A172 (cell line): ENCODE measurements around the gene POLRMT. TPM values are rescaled to one million over a fixed set of nuclear protein-coding genes. Genes with fewer than 3 reads are reported as not detected.
"Not testable (repeated sequence)": the region's sequence is repeated elsewhere in the genome, so short reads cannot be mapped to it uniquely, and the experiment has no call there.

Experiments
- DNase-seq: peaks from one replicate; pipeline ENCODE4 v3.0.0-alpha.2; 2015; ENCODE audit warnings: low spot score
- total RNA-seq: library from RNA; depleted of rRNA; stranded (reverse); fragments of >200 nt; shearing (Covaris generic); gene quantifications from 2 replicates; pipeline ENCODE4 v1.2.3, GENCODE V29; 2014

Gene POLRMT
- total RNA-seq, 1 experiment from 2014 or later = 58.4 TPM

DNA sequence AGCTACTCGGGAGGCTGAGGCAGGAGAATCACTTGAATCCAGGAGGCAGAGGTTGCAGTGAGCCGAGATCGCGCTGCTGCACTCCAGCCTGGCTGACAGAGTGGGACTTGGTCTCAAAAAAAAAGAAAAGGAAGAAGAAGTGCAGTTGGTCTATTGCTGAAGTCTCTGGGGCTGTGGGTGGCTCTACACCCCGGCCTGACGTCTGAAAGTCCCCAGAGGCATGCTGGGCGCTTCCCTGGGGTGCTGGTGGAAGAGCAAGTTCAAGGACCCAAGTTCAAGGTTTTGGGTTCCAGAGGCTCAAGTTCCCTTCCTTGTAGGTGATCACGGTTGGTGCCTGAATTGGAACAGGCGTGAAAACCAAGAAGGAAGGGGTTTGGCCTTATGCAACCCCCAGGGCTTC is 39.8 kb downstream of the POLRMT start:
- no peak for DNase-seq

DNA sequence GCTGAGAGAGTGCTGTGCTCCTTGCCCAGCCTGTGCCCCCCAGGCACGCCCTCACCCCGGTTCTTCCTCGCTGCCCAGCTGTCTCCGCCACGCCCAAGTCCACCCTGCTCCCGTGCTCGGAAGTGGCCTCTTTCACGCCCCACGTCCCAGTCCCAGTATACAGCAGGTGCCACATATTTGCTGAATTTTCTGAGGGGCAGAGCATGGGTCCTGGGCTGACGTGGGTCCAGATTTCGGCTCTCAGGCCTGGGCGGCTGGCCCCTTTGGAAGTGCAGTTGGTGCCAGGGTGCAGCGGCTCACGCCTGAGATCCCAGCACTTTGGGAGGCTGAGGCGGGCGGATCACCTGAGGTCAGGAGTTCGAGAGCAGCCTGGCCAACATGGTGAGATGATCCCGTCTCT is 40.3 kb downstream of the POLRMT start:
- DNase-seq = no peak

- DNase-seq = no peak
These were observed 41.2 kb downstream of the POLRMT start for GRCh38 chr19:592101-592500.

- DNase-seq = no peak
These were observed 42.0 kb downstream of the POLRMT start for GRCh38 chr19:591099-591958.

GRCh38 chr19:590750-591098 is 42.6 kb downstream of the POLRMT start:
- no peak for DNase-seq

GRCh38 chr19:590396-590745 is 43.0 kb downstream of the POLRMT start:
- DNase-seq = no peak

- no peak for DNase-seq
These were observed 43.5 kb downstream of the POLRMT start, which contains the start of gene HCN2 for GRCh38 chr19:589693-590395. Gene HCN2 (plus strand): TSS chr19:589881. CDS start chr19:589946, 65 bp downstream.

- no peak for DNase-seq
These were observed 44.3 kb downstream of the POLRMT start for GRCh38 chr19:588741-589692.

DNA sequence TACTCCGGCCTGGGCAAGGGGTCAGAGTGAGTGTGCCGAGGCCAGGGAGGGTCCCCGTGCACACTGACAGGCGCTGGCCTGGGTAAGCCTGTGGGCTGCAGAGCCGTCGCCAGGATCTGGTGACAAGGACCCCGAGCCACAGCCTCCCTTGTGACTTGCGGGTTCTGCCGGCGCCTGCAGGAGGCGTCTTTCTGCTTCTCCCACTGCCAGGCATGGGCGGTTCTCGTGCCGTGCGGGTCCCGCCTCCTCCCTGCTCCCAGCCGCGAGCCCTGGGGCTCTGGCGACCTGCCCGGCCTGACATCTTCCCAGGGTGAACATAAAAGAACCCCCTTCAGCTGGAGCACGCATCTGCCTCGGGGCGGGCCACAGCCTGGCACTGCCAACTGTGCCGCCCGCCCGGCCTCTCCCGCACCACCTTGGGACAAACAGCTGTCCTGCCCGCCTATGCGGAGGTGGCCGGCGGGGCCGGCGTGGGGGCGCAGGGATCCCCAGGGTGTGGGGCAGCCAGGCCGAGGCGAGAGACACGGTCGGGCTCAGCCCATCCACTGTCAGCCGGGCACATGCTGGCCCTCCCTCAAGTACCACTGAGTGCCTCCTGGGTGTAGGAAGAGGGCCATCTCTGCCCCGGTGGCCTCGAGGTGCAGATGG is 45.1 kb downstream of the POLRMT start:
- peak; percentile 88 for DNase-seq

DNA sequence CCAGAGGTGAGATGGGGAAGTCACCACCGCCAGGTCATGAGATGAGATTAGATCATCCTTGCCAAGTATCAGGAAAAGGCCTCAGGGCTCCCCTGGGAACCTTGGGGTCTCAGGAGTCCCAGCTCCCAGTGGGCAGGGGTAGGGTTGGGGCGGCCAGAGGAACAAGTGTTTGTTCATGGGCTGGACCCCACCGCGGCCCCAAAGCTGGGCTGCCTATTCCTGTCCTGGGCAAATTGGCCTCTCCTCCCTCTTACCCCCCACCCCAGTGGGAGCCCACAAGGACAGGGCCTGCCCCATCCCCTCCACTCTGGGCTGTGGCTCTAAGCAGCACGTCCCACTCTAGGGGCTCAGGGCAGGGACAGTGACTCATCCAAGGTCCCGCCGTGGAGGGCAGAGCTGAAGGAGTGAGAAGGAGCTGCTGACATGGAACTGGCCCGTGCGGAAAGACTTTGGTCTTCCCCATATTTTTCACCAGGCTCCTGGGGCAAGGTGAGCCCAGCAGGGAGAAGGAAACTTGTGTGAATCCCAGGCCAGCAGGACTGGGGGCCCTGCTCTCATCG is 47.7 kb downstream of the POLRMT start:
- no peak for DNase-seq

DNA sequence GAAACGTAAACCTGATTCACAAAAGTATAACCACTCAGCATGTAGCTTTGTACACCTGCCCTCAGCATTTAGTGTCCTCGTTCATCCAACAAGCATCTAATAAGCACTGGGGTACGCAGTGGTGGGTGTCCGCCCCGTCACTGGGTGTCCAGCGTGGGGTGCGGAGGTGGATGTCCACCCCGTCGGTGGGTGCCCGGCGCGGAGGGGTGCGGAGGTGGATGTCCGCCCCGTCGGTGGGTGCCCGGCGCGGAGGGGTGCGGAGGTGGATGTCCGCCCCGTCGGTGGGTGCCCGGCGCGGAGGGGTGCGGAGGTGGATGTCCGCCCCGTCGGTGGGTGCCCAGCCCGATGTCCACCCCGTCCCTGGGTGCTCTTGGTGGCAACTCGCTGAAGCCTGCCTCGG is 48.2 kb downstream of the POLRMT start:
- DNase-seq = not testable (repeated sequence)

DNA sequence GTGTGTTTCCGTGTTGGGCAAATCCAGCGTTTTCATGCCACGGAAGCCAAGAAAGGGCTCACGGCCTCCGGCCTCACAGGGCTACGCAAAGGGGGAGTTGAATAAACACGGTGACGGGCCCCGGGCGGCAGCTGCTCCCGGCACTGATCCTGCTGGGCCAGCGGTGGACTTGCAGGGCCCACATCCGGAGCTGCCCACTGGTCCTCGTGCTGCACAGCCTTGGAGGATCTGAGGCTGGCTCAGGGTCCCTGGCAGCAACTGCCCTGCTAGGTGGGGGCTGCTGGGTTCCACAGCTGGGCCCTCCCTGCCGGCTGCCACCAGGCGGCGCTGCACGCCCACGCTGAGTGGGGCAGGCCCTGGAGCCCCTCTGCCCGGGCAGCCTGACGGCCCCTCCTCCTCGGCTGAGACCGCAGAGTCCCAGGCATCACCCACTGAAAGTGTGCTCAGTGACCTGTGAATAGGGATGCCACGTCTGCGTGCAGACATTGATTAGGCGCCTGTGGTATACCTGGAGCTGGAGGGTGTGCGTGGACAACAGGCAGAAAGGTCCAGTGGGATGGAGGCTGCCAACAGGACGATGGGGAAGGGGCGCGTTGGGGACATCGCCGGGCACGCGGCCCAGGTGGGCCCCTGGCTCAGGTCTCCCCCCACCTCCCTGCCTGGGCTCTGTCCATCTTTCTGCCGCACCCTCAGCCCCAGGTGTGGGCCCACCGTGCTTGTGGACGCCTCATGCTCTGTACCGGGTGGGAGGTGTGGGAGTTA is 48.9 kb downstream of the POLRMT start:
- DNase-seq = no peak

DNA sequence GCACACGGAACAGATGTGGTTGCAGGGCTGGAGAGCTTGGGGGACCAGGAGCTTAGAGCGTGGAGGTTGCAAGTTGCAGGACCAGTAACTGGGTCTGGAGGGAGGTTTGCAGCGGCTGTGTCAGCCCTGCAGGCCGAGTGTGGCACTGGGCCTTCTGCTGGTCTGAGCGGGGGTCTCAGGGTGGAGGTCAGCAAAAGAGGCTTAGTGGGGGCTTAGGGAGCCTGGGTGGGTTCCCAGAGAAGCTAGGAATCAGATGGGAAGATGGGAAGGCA is 49.4 kb downstream of the POLRMT start:
- DNase-seq = no peak

GRCh38 chr19:583198-583967 is 50.0 kb downstream of the POLRMT start:
- no peak for DNase-seq

DNA sequence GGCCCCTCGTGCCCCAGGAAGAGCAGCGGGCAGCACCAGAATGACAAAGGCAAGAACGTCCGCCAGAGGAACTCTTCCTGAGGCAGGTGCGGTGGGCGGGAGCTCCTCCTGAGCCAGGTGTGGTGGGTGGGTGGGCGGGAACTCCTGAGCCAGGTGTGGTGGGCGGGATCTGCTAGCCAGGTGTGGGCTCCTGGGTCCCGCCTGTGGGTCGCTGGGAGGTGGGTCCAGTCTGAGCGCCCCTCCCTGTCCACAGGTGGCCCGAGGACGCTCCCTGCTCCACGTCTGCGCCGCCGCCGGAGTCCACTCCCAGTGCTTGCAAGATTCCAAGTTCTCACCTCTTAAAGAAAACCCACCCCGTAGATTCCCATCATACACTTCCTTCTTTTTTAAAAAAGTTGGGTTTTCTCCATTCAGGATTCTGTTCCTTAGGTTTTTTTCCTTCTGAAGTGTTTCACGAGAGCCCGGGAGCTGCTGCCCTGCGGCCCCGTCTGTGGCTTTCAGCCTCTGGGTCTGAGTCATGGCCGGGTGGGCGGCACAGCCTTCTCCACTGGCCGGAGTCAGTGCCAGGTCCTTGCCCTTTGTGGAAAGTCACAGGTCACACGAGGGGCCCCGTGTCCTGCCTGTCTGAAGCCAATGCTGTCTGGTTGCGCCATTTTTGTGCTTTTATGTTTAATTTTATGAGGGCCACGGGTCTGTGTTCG is 50.7 kb downstream of the POLRMT start:
- peak; percentile 63 for DNase-seq

DNA sequence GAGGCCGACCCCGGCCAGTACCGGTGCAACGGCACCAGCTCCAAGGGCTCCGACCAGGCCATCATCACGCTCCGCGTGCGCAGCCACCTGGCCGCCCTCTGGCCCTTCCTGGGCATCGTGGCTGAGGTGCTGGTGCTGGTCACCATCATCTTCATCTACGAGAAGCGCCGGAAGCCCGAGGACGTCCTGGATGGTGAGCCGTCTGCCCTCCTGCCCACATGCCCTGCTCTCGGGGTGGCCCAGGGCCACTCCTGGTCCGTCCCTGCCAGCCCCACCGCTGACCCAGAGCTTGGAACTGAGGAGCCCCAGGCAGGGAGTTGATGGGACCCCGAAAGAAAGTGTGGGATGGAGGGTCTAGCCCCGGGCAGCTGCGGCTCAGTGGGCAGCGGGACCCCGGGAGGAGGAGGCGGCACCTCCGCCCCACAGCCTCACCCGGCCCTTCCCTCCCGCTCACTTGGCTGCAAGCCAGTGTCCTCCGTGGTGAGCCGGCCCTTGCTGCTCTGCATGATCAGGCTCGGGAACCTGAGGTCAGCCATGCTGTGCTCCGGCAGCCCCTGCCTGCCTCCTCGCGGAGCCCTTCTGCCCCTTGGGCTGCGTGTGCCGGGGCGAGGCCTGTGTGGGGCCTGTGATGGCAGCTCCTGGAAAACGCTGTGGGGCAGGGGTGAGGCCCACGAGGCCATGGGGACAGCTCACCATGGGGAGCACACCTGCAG is 51.8 kb downstream of the POLRMT start:
- no peak for DNase-seq

DNA sequence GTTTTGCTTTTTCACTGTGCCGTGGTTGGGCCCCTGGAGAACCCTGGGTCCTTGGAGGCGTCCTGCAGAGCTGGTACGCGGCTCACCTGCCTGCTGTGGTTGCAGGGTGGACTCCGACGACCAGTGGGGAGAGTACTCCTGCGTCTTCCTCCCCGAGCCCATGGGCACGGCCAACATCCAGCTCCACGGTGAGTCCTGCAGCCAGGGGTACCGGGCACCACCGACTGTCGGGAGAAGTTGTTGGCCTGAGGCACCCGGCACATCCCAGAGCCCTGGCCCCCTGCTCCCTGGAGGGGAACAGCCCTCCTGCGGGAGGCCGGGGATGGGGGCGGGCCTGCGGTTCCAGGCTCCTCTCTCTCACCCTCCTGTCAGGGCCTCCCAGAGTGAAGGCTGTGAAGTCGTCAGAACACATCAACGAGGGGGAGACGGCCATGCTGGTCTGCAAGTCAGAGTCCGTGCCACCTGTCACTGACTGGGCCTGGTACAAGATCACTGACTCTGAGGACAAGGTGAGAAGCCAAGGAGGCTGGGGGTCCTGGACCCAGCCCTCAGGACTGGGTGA is 53.0 kb downstream of the POLRMT start:
- DNase-seq = no peak

DNA sequence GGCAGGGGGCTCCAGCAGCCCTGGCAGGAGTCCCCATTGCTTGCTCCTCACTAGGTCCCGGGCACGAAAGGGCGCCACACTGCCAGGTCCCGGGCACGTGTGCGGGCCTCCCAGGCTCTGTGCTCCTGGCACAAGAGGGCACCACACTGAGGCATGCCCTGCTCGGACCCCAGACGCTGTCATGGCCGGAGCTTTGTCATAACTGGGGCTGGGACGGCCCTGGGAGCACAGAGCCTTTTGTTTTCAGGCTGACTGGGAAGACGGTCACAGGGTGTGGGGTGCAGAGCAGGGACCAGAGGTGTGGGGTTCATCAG is 53.5 kb downstream of the POLRMT start:
- no peak for DNase-seq
